Fibroblast of mammary gland (primary cell): ENCODE measurements around the gene CRYBA2.

ENCODE experiments used
- DNase-seq: peaks from one replicate; pipeline ENCODE4 v3.0.0-alpha.2; 2010; ENCODE audit warnings: low read depth
- H3K4me3 ChIP-seq: 2 replicates; pipeline ENCODE4 v1.5.1; 2011; ENCODE audit warnings: low read depth, mild to moderate bottlenecking, low read length, moderate library complexity; ENCODE audit not compliant: control insufficient read depth
- TF ChIP-seq, protein P1 (sequence below): conservative IDR thresholded peaks from 2 replicates; pipeline ENCODE4 v1.5.1; 2011; ENCODE audit warnings: low read depth, low read length, inconsistent platforms; ENCODE audit not compliant: control insufficient read depth, insufficient read depth

CRYBA2 gene

DNA sequence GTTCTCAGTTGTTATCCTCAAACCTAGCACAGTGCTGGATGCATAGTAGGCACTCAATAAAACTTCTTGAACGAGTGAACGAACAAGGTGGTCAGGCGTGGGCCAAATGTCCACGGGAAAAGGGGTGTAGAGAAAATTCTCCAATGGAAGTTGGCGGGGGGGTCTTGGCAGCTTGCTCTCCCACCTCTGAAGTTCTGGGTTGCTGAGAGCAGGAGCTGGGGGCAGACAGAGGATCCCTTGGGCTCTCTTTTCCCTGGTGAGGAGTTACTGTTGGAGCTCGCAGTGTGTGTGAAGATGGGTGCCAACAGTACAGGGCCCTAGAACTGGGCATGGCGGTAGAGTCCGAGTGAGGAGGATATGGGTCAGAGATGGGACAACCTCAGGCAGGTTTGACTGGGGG lies 2.3 kb upstream of the CRYBA2 start:
- DNase-seq: no peak
- TF ChIP-seq, protein P1, sequence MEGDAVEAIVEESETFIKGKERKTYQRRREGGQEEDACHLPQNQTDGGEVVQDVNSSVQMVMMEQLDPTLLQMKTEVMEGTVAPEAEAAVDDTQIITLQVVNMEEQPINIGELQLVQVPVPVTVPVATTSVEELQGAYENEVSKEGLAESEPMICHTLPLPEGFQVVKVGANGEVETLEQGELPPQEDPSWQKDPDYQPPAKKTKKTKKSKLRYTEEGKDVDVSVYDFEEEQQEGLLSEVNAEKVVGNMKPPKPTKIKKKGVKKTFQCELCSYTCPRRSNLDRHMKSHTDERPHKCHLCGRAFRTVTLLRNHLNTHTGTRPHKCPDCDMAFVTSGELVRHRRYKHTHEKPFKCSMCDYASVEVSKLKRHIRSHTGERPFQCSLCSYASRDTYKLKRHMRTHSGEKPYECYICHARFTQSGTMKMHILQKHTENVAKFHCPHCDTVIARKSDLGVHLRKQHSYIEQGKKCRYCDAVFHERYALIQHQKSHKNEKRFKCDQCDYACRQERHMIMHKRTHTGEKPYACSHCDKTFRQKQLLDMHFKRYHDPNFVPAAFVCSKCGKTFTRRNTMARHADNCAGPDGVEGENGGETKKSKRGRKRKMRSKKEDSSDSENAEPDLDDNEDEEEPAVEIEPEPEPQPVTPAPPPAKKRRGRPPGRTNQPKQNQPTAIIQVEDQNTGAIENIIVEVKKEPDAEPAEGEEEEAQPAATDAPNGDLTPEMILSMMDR: no peak
- no peak overlapping the region for H3K4me3 ChIP-seq

DNA sequence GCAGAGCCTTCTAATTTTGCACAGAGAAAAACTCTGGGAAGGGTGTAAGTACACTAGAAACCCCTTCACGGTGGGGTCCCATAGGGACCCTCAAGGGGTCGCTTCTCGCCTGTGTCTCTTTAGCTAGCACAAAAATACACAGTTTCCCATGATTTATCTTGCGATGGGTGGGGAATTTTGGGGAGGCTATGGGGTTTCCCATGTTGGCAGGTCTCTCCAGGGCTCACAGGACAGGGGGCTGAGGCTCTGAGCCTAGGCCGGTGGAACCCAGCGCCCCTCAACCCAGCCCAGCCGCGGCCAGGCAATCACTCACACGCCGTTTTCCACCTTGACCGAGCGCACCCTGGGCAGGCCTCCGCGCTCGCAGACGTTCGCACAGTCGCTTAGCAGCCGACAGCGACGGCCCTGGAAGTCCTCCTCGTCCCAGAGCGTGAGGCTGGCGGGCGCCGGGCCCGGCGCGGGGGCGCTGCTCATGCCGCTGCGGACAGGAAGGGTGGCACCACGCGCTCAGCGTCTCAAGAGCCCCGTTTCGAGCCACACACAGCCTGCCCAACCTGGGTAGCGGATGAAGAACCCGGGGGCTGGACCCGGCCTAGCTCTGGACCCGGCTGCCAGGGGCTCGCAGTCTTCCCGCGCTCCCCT lies 398 bp downstream of the CRYBA2 start:
- no peak overlapping the region for H3K4me3 ChIP-seq
- TF ChIP-seq, protein P1: no peak
- DNase-seq: no peak

DNA sequence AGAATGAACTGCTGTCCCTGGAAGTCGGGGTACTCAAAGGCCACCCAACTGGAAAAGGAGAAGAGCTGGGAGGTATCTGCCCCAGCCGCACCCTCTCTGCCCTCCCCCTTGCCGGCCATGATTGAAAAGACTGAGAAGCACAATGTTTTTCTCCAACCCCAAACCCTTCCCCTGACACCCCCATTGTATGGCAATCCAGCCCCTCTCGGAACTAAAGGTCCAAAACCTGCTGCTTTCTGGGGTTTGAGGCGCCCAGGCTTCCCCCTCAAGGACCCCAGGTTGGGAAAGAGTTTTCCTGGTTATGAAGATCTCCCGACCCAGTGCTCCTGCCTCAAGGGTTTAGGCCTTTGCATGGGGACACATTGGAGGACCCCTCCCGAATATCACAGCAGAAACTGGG lies 1.0 kb downstream of the CRYBA2 start:
- no peak overlapping the region for H3K4me3 ChIP-seq
- no peak for DNase-seq
- TF ChIP-seq, protein P1: no peak

DNA sequence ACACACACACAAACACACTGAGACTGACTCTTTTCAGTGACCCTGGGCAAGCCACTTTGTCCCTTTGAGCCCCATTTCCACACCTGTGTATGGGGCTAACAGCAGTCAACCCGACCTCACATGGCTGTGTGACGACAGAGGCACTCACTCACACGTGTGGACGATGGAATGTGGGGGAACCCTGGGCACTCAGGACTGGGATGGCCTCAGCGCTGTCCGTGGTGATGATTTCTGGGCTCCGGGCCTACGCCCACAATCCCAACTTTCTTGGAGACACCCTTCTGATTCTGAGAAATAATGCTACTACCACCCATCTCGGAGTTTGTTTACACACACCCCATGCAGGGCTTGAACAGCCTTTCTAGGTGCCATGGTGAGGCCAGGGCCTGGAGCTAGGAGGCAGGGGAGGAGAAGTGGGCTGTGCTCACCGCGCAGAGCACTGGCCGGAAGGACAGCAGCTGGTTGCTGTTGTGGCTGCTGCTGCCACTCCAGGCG lies 1.5 kb downstream of the CRYBA2 start:
- H3K4me3 ChIP-seq: no peak overlapping the region
- TF ChIP-seq, protein P1: no peak
- peak; percentile 45 for DNase-seq

DNA sequence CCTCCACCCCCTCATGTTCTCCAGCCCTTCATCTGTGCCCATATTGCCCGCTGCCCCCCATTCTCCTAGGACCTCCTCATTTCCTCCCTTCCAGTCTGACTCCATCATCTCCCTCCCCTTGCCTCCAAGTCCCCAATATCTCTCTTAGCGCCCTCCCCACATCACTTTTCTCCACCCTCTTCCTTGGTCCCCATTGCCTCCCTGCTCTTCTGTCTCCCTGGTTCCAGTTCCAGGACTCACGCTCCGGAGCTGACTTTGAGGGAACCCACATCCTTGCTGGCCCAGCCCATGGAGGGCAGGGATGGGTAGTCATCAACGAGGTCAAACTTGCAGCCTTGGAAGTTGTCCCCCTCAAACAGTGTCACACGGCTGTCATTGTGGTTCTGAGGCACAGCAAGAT lies 2.6 kb downstream of the CRYBA2 start:
- H3K4me3 ChIP-seq: no peak overlapping the region
- TF ChIP-seq, protein P1: no peak
- no peak for DNase-seq

DNA sequence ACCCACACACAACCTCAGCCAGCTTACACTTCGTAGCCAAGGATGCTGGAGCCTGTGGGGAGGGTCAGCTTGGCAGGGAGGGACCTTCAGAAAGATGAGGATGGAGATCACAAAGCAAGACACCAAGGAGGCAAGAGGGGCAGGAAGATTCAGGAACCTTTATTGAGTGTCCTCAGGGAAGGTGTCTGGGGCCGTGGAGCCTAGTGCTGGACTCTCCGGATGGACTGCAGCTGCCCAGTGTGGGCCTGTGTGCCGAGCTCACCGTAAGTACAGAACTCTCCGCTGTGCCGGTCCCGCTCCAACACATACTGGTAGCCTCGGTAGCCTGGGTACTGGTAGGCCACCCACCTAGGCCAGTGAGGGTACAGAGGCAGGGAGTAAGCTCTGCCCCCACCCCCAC lies 3.2 kb downstream of the CRYBA2 start:
- no peak for DNase-seq

More for the DNA sequence above, 3.2 kb downstream of the CRYBA2 start:
- TF ChIP-seq, protein P1: no peak
- H3K4me3 ChIP-seq: no peak overlapping the region
